Fibroblast of gingiva (primary cell): Measurements from ENCODE around the gene SLC5A1.
"Not testable (repeated sequence)": the region's sequence is repeated elsewhere in the genome, so short reads cannot be mapped to it uniquely, and the experiment has no call there.

Source experiments
- DNase-seq: peaks from one replicate; pipeline ENCODE4 v3.0.0-alpha.2; 2011; ENCODE audit warnings: low read depth

The SLC5A1 gene

GRCh38 chr22:32144496-32145274 lies 101.6 kb downstream of the SLC5A1 start:
- no peak for DNase-seq

- DNase-seq = not testable (repeated sequence)
These were observed 104.1 kb downstream of the SLC5A1 start for GRCh38 chr22:32147128-32147527.

DNA sequence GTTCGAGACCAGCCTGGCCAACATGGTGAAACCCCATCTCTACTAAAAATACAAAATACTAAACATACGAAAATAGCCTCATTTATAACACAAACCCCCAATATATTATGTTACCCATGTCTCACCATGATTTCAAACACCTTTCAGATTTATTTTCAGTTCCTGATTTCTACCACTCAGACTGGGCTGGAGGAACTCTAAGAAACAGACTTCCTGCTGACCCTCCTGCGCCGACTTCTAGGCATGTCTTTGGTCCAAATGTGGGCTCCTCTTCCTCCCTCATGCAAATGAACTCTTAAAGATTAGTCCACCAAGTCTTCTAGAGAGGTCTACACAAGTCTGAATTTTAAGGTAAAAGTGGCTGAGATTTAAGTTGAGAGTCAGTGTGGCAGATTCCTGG lies 105.3 kb downstream of the SLC5A1 start:
- not testable (repeated sequence) for DNase-seq

GRCh38 chr22:32150647-32151046 lies 107.6 kb downstream of the SLC5A1 start:
- not testable (repeated sequence) for DNase-seq

- not testable (repeated sequence) for DNase-seq
These were observed 108.6 kb downstream of the SLC5A1 start for GRCh38 chr22:32151641-32152040.

DNA sequence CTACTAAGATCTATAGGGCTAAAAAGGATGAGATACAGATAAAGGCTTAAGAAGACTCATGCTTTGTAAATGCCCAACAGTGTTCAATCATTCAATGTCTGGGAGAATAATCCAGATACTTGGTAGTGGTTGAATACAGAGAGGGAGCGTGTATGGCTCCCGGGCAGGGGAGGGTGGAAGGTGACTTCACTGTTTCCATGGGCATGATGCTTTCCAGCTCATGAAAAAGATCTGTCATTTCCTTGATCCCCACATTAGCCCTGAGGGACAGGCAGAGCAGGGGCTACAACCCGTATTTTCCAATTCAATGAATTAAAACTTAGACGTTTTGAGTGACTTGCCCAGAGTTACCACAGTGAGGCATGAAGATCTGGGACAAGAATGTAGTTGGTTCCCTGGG lies 111.7 kb downstream of the SLC5A1 start:
- DNase-seq = not testable (repeated sequence)

DNA sequence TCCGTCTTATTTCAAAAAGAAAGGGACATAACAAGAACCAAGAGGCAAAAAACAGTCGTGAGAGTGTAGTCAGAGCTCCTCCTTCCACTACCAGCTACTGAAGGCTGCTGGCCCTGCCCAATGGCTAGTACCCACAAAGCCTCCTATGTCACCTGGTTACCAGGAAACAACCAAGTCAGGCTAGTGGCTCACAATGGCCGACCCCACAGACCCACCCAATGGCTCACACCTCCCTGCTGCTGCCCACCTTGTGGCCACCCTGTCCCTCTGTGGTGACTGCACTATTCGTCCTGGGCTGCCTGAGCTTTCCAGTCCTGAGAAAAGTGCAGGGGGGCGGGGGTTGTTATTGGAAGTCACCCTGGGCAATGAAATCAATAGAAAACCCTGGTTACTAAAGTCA lies 114.6 kb downstream of the SLC5A1 start:
- not testable (repeated sequence) for DNase-seq

GRCh38 chr22:32158712-32159533 lies 115.9 kb downstream of the SLC5A1 start, which contains the start of gene C22orf42:
C22orf42 (minus strand) TSS chr22:32159303; CDS start chr22:32159215, 88 bp downstream.
- no peak for DNase-seq

DNA sequence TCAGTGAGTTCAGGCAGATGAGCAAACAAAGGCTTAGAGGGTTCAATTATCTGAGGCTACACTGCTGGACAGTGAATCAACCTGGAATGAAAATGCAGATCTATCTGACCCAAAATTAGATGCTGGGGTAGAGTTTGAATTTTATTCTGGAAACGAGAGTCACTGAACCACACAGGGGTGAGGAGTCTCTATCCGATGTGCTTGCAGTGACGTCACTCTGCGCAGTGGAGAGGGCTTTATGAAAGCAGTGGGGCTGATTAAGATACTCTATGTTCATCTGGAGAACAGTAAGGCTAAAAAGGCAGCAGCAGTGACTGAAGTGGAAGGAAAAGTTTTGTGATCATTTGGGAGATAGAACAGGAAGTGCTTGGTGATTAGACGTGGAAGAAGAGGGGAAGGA lies 117.3 kb downstream of the SLC5A1 start:
- not testable (repeated sequence) for DNase-seq
